Left forelimb (tissue), 1 donor: ENCODE measurements around the gene PILRA.
"Not testable (repeated sequence)": the region's sequence is repeated elsewhere in the genome, so short reads cannot be mapped to it uniquely, and the experiment has no call there.

Experiments used
- DNase-seq: peaks from one replicate; pipeline ENCODE4 v3.0.0-alpha.2; 2018; ENCODE audit warnings: low spot score

PILRA gene

DNA sequence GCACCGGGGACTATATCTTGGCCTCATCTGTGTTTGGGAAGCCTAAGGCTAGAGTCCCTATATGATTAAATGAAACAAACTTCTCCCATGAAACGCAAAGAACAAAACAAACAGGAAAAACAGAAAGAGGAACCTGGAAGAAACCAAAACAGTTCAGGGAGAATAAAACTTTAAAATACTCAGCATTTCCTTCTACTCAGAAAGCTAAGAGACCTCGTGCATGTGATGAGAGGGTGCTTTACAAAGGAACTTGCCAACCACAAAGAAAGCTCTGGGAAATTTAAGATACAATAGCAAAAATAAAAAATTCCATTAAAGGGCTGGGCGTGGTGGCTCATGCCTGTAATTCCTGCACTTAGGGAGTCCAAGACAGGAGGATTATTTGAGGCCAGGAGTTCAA lies 6.9 kb downstream of the PILRA start:
- no peak for DNase-seq

DNA sequence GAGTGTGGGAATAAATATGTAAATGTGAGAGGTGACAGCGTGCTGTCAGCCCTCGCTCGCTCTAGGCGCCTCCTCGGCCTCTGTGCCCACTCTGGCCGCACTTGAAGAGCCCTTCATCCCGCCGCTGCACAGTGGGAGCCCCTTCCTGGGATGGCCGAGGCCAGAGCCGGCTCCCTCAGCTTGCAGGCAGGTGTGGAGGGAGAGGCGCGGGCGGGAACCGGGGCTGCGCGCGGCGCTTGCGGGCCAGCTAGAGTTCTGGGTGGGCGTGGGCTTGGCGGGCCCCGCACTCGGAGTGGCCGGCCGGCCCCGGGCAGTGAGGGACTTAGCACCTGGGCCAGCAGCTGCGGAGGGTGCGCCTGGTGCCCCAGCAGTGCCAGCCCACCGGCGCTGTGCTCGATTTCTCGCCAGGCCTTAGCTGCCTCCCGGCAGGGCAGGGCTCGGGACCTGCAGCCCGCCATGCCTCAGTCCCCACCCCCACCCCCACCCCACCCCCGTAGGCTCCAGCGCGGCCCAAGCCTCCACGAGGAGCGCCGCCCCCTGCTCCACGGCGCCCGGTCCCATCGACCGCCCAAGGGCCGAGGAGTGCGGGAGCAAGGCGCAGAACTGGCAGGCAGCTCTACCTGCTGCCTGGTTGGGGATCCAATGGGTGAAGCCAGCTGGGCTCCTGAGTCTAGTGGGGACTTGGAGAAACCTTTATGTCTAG lies 8.4 kb downstream of the PILRA start:
- DNase-seq, result not testable (repeated sequence)

- DNase-seq, result not testable (repeated sequence)
These were observed 9.1 kb downstream of the PILRA start for GRCh38 chr7:100382234-100382853.

DNA sequence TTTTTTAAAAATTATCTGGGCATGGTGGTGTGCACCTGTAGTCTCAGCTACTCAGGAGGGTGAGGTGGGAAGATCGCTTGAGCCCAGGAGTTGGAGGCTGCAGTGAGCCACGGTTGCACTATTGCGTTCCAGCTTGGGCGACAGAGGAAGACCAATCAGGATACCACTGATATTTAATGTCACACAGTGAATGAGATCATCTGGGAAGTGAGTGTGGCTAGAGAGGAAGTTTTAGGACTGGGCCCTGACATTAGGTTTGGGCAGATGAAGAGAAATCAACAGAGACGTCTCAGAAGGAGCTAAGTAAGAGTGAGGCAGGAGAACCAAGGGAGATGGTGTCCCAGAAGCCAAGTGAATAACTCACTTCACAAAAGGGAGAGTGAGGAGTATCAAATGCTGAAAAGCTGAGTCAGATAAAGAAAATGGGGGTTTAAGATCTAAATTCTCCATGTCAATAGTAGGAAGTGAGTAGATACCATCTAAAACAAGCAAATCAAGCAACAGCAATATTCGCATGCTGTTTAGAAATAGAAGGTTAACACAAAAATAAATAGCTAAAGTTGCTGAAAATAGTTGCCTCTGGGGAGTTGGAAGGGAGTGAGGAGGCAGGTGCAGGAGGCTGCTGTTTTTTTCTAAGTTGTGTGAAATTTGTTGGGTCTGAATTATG lies 11.5 kb downstream of the PILRA start:
- no peak for DNase-seq

DNA sequence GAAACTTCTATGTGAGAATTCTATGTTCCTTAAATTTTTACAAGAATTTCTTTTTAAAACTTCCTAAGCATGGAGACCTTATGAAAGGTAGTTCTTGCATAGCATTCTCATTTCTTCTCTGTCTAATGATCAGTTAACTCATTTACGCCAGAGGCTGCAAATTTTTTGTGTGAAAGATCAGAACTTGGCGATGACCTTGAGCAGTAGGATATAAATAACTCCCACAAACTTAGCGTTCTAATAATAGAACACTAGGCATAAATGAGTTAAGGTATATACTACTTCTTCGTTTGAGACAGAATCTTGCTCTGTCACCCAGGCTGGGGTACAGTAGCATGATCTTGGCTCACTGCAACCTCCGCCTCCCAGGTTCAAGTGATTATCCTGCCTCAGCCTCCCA lies 13.7 kb downstream of the PILRA start:
- DNase-seq, result no peak

- DNase-seq, result no peak
These were observed 14.4 kb downstream of the PILRA start for GRCh38 chr7:100387695-100388094.

GRCh38 chr7:100389437-100390088 lies 16.3 kb downstream of the PILRA start:
- DNase-seq, result no peak

DNA sequence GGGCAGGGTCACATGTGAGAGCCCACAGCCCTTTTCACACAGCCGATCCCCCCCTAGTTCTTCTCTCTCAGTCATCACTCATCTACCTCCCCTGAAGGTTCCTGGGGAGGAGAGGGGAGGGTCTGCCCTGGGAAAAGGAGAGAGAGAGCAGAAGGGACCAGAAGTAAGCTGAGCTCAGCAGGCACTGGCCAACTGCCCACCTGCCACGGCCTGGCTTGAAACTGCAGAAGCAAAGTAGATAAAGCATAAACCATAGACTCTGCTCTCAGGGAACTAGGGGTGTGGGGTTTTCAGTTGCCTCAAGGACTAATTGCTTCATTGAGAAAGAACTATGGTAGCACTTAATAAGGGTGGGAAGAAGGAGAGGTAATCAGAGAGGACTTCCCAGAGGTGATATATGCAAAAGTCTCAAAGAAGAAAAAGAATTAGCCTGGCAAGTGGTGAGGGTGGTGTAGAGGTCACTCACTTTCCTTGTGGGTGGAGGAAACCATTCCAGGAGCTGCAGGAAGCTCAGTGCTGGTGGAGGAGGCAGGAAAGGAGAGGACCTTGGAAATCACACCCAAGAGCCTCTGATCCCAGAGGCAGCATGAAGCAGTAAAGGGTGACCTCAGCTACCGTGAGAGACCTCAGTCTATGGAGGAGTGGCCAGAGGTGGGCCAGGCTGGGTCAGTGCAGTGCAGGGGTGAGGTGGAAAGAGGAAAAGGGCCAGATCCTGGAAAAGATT lies 17.2 kb downstream of the PILRA start:
- DNase-seq, result no peak

GRCh38 chr7:100393233-100393905 lies 20.1 kb downstream of the PILRA start:
- DNase-seq, result no peak

DNA sequence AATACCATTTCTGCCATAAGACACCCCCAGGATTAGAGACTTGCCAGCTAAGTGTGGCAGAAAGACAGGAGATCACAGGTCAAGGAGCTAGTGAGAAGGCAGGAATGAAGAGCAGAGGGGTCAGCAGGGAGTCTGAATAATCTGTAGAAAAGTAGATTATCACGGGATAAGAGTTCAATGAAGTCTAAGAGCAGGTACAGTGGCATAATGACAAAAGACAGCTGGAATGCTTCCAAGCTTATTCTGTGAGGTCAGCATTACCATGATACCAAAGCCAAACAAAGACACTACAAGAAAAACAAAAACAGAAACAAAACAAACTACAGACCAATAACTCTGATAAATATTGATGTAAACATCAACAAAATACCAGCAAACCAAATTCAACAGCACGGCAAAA lies 20.8 kb downstream of the PILRA start:
- DNase-seq, result no peak

DNA sequence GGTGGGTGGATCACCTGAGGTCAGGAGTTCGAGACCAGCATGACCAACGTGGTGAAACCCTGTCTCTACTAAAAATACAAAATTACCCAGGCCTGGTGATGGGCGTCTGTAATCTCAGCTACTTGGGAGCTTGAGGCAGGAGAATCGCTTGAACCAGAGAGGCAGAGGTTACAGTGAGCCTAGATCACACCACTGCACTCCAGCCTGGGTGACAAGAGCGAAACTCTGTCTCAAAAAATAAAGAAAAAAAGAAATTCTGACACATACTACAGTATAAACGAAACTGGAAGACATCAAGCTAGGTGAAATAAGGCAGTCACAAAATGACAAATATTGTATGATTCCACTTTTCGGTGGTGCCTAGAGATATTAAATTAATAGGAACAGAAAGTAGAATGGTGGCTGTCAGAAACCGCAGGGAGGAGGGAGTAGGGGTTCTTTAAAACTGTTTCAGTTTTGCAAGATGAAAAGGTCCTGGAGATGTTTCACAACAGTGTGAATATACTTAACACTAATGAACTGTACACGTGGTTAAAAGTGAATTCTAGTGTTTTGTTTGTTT lies 23.2 kb downstream of the PILRA start:
- DNase-seq, result no peak

GRCh38 chr7:100397315-100398081 lies 24.2 kb downstream of the PILRA start:
- no peak for DNase-seq

DNA sequence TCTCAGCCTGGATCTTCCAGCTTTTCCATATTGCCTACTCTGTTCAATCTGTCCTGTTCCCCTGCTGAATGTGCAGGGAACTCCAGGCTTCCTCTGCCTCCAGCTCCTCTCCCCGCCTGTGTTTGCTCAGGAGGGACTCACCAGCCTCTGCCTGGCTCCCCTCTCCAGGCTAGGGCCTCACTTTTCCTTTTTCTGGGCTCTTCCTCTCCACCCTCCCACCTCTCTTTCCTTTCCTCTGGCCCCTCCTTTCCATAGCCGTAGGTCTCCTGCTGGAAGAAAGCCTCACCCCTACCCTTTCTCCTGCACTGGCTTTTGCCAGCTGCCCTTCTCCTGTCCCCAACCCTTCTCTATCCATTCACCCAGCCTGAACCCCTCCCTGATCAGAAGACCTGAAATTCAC lies 25.0 kb downstream of the PILRA start:
- no peak for DNase-seq

DNA sequence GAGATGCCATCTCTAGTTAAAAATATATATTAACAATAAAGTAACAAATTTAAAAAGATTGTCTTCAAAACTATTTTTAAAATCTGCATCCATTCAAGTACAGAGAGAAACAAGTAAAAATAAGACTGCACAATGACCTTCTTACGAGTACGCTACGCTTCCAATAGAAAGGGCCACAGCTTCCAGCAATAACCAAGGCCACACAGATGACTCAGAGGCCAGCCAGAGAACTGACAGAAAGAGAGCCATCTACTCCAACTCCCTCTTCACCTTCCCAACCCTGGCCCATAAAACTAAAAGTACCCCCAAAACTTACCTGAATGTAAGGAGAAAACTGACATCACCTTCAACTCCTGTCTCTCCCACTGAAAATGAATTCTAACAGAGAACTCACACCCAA lies 26.8 kb downstream of the PILRA start:
- DNase-seq, result no peak

DNA sequence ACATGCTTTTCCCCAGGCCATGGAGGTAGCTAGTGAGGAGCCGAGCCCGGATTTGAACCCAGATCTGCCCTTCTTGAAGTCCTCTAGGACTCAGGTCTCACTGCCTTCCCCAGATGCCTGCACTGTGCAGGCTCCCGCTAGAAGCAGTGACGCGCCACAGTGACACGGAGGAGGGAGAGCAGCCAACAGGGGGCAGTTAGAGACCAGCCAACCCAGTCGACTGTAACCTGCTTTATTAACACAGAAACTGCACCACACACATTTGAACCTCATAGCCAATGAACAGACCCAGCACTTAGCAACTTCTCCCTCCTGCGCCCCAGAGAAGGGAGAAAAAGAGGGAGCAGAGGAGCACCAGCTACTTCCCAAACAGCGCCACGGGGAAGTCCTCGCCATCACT lies 27.4 kb downstream of the PILRA start:
- DNase-seq, result no peak

DNA sequence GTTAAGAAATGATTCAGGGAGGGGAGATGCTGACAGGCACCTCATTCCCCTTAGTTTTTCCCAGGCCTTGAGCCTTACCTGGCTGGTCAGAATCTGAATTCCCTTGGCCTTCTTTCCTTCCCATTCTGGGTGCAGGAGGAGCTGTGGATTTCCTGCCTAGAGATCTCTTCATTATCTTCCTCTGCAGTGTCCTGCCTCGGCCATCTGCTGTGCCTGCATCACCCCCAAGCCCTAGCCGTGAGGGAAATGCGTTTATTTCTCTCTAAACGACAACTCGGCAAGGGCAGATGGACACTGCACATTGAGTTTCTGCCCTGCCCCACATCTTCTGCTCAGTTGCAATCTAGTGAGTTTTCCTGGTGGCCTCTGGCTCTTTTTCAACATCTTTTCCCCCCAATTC lies 28.5 kb downstream of the PILRA start:
- no peak for DNase-seq

GRCh38 chr7:100402241-100402640 lies 29.0 kb downstream of the PILRA start:
- DNase-seq, result no peak

- no peak for DNase-seq
These were observed 33.5 kb downstream of the PILRA start for GRCh38 chr7:100406767-100407166.

- DNase-seq, result no peak
These were observed 34.2 kb downstream of the PILRA start for GRCh38 chr7:100407285-100408180.

DNA sequence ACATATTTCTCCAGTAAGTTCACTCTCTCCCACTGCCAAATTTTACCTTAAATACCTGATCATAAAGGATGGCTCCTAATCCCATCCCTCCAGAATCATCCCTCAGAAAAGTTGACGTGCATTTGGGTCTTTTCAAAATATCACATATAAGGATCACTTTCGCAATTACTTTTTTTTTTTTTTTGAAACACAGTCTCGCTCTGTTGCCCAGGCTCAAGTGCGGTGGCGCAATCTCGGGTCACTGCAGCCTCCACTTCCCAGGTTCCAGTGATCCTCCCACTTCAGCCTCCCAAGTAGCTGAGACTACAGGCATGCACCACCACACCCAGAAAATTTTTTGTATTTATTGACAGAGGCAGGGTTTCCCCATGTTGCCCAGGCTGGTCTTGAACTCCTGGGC lies 37.8 kb downstream of the PILRA start:
- no peak for DNase-seq
